ENCODE data around the gene EPHA6. TPM values are rescaled to one million over a fixed set of nuclear protein-coding genes. Genes with fewer than 3 reads are reported as not detected.

EPHA6 gene
- total and polyA plus RNA-seq, 9 donors: 2.0 to 20.9 (median 9.2) TPM

GRCh38 chr3:96803870-96804269, 10.5 kb upstream of the EPHA6 start:
- Histone ChIP-seq H3K27ac (no peak overlapping the region), H3K4me3 (no peak overlapping the region), H3K9me3 (no peaks in the 10 kb centered on the region), H3K27me3 (no peaks in the 10 kb centered on the region), H3K36me3 (no peaks in the 10 kb centered on the region), H3K4me1 (ENCODE audit: insufficient read depth) (no peaks in the 10 kb centered on the region)
- no peak for DNase-seq
- no peak for TF ChIP-seq CTCF (IDR thresholded peaks at IDR 0.05)
- TF ChIP-seq EP300 (IDR thresholded peaks at IDR 0.05): no peak
- no peak for TF ChIP-seq POLR2A (IDR thresholded peaks at IDR 0.05)
- 27 to 53% (median 29%) methylated on average over 1 of the region's 1 CpG for WGBS, 3 donors
- intact Hi-C loops (cut with DNase I): no loop called here

- no peaks in the 10 kb centered on the region for H3K36me3 ChIP-seq
- DNase-seq: no peak
- 66 to 73% (median 73%) methylated on average over 1 of the region's 1 CpG for WGBS, 3 donors
- no peaks in the 10 kb centered on the region for H3K9me3 ChIP-seq
- TF ChIP-seq CTCF (IDR thresholded peaks at IDR 0.05): no peak
- no peak for TF ChIP-seq POLR2A (IDR thresholded peaks at IDR 0.05)
- no peak for TF ChIP-seq EP300 (IDR thresholded peaks at IDR 0.05)
- H3K27me3 ChIP-seq: no peaks in the 10 kb centered on the region
- H3K27ac ChIP-seq: no peak overlapping the region
- H3K4me1 ChIP-seq (ENCODE audit: insufficient read depth): no peaks in the 10 kb centered on the region
- intact Hi-C loops (cut with DNase I): no loop called here
- H3K4me3 ChIP-seq: no peak overlapping the region
Measured at GRCh38 chr3:96806341-96806740, 8.1 kb upstream of the EPHA6 start.

GRCh38 chr3:96813134-96813819, 1.1 kb upstream of the EPHA6 start:
- 0 to 1% (median 0%) methylated on average over 59 to 79 of the region's 79 CpGs for WGBS, 3 donors
- TF ChIP-seq CTCF (IDR thresholded peaks at IDR 0.05): peak in 1 of 3 donors; percentile 33
- TF ChIP-seq POLR2A (IDR thresholded peaks at IDR 0.05): no peak
- TF ChIP-seq EP300 (IDR thresholded peaks at IDR 0.05): no peak
- DNase-seq: peak; percentile 75 to 86 (median 78)
- H3K4me3 ChIP-seq: peak overlapping the region; percentile 41
- H3K4me1 ChIP-seq (ENCODE audit: insufficient read depth): no peaks in the 10 kb centered on the region
- peak overlapping the region; percentile 77 to 92 for H3K27ac ChIP-seq
- H3K9me3 ChIP-seq: no peaks in the 10 kb centered on the region
- intact Hi-C loops (cut with DNase I): no loop called here
- H3K27me3 ChIP-seq: no peaks in the 10 kb centered on the region
- no peaks in the 10 kb centered on the region for H3K36me3 ChIP-seq

GRCh38 chr3:96814651-96815567, 515 bp downstream of the EPHA6 start:
- H3K36me3 ChIP-seq: no peaks in the 10 kb centered on the region
- intact Hi-C loops (cut with DNase I): no loop called here
- no peaks in the 10 kb centered on the region for H3K4me1 ChIP-seq (ENCODE audit: insufficient read depth)
- H3K27me3 ChIP-seq: no peaks in the 10 kb centered on the region
- peak overlapping the region in 1 of 2 donors; percentile 92 for H3K27ac ChIP-seq
- H3K9me3 ChIP-seq: no peaks in the 10 kb centered on the region
- no peak for TF ChIP-seq POLR2A (IDR thresholded peaks at IDR 0.05)
- TF ChIP-seq CTCF (IDR thresholded peaks at IDR 0.05): no peak
- no peak for TF ChIP-seq EP300 (IDR thresholded peaks at IDR 0.05)
- 4 to 8% (median 5%) methylated on average over 50 of the region's 50 CpGs for WGBS, 3 donors
- peak in 3 of 5 donors; percentile 17 to 44 (median 24) for DNase-seq
- H3K4me3 ChIP-seq: peak overlapping the region; percentile 41
